HG02884 (cell line): ENCODE measurements around the gene HJURP.

Source experiments
- ATAC-seq: cut with Tn5 transposase; IDR thresholded peaks from one replicate; pipeline ENCODE4 v1.9.1; 2021; ENCODE audit warnings: mild to moderate bottlenecking, moderate library complexity; ENCODE audit not compliant: unreplicated experiment

Gene HJURP

DNA sequence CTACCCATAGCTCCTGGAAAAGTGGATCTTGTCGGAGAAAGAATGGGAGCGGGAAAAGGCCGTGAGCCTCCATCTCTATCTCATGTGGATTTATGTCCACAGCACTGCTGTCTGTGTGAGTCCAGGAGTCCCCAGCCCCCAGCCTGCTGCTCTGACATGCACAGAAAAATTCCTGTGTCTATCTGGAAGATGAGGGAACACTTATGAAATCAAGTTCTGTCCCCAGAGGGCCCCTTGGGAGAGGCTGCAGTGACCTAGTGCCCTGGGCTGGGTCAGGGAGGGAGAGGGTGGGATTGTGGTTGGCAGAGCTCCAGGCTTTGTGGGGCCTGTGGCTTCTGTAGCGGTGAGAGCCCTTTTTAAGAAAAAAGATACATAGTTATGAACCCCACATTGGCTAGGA, 37.6 kb downstream of the HJURP start:
- ATAC-seq = no peak

DNA sequence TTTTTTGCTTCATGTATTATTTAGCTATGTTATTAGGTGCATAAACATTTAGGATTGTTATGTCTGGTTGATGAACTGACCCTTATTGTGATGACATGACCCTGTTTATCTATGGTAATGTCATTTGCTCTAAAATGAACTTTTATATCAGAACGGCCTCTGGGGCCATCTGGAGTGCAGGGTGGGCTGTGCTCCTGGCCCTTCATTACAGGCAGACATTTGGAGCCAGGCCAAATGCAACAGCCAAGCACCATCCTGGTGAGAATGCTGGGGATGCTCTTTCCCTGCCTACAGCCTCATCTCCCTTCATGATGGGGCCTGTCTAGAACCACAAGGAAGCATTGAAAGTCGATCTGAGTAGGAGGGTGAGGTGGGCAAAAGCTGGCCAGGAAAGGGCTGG, 38.0 kb downstream of the HJURP start:
- no peak for ATAC-seq

DNA sequence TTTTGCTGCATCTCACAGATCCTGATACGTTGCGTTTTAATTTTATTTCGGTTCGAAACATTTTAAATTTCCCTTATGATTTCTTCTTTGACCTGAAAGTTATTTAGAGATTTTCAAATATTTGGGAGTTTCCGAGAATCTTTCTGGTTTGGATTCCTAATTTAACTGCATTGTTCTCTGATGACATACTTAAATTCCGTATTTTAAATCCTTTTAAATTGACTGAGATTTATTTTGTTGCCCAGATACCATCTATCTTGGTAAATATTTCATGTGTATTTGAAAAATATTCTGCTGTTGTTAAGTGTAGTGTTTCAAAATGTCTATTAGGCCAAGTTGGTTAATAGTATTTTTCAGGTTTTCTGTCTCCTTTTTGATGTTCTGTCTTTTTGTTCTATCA, 38.5 kb downstream of the HJURP start:
- ATAC-seq = no peak

DNA sequence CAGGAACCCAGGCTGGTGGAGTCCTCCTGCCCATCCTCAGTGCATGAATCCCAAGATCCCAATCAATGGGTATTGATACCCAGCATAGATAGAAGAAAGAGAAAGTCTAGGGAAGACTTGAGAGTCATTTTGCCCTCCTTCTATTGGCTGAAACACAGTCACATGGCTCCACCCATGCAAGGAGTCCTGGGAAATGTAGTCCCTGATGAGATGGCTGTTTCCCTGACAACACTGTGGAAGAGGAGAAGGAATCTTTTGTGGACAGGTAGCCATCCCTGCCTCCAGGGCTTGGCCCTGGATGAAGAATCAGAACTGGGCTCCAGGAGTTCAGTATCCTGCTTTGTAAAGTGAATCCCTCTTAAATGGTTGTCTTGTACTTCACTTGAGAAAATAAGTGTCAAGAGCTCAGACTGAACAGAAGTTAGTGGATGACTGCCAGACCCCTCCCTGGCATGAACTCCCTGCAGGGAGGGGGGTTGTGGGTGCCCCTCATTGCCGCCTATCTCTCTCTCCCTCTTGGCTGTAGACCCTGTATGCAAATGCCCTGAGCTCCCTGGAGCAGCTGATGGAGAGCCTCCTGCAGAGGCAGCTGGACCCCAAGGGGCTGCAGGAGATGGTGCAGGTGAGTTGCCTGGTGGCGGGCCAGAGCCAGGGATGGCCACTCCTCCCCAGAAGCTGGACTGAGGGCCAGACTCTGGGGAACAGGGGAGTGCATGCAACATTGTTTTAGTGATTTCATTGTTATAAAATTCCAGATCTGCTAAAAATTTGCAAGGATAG, 40.1 kb downstream of the HJURP start:
- ATAC-seq = no peak

DNA sequence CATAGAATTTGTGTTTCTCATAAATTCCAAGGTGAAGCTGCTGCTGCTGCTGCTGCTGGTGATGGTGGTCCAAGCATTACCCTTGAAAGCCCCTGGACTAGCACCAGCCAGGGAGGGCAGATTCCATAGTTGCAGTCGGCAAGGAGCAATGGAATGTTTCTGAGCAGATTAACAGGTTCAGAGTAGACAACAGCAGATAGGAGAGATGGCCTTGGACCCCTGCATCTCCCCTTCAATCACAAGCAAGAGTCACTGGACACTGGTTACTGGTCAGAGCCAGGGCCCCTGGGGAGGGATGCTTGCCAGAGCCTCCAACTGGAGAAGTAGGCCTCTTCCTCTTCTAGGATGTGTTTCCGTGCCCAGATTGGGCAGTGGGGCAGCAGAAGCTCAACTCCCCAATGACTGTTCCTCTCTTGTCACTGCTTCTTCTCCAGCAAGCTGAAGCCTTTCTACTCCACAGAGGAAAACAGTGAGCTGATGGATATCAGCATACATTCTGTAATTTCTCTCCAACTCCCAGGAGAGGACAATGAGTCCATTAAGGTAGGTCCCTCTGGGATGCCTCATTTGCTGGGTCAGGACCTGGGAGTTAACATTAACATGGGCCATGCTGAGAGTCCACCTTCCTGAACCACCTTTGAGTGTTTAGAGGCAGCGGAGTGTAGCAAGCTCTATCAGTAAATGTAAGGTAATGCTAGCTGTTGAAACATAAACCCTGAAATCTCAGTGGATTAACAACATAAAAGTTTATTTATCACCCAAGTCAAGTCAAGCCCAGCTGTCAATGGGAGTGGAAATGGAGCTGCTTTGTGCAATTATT, 40.9 kb downstream of the HJURP start:
- ATAC-seq = no peak

DNA sequence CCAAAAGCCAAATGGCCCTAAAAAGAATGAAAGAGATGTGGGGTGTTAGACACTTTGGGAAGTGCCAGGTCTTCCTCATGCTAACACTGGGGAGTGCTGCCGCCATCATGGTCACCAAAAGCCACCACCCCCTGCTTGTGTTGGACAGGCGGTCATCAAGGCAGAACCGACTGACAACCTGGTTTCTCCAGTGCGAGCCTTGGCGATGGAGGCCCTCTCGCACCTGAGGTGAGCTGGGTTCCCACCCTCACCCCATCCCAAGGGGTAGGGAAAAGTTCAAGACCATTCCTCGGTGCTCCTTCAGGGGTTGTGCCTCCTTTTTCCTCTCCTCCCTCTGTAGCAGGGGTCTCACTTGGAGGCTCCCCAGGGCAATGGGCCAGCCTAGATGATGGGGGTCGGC, 42.6 kb downstream of the HJURP start:
- ATAC-seq = no peak

DNA sequence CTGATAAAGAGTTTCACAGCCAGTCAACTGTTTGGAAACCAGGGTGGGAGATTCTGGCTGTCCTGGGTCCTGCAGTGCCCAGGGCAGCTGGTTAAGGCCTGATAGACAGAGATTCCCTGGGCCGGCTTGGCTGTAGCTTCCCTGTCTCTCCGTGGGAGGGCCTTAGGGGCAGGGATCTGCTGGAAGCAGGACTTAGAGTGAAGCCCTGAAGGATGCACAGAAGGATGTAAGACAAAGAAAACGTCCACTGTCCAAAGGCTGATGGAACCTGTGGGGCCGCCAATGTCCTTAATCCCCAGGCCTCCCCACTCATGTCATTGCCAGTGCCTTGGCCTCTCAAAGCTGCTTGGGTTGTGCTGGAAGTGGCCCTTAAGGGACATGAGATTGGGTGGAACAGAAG, 43.2 kb downstream of the HJURP start:
- no peak for ATAC-seq

DNA sequence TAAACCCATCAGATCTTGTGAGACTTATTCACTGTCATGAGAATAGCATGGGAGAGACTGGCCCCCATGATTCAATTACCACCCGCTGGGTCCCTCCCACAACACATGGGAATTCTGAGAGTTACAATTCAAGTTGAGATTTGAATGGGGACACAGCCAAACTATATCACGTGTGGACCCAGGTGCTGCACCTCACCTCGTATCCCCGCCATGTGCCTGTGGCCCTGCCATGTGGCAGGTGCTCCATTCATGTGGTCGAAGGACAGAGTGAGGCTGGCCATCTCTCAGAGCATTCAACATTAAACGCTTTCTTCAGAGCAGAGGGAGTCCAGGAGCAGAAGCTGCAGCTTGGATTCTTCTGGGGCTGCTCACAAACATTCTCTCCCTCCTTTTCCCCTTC, 44.0 kb downstream of the HJURP start:
- ATAC-seq = no peak

DNA sequence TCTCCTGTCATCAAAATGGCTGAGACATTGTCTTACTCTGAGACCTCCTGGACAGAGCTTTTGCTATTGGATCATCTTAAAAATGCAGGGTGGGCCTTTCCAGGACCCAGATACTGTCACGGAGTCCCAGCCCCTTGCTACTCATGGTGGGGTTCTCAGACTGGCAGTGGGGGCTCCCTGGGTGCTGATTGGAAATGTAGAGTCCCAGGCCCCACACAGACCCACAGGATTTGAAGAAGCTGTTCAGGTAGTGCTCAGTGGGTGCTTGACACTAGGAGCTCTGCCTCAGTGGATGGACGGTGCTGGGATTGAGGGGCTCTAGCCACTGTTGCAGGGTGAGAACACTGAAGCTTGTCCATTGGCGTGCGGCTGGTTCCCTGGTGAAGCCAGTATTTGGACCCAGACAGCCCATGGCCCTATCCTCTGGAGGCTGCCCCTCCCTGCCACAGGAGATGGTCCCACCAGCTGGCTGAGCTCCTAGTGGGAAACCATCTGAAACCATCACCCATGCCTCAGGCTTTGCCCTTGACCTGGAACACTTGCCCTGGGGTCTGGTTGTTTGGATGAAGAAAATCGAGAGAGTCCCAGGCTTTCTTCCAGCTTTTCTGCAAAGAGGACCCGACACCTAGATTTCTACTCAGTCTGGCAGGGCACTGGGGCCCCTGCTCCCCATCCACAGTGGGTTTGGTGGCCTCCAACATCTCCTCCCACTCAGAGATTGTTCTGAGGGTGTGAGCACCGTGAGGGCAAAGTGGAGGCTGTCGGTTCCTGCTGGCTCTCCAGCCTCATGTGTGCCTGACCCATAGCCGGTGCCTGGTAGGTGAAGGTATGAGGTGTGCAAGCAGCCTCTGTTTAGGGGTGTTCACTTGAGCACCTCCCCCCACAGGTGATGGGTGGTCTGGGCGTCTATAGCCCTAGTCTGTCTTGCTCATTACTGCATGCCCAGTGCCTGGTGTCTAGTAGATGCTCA, 46.1 kb downstream of the HJURP start:
- no peak for ATAC-seq

DNA sequence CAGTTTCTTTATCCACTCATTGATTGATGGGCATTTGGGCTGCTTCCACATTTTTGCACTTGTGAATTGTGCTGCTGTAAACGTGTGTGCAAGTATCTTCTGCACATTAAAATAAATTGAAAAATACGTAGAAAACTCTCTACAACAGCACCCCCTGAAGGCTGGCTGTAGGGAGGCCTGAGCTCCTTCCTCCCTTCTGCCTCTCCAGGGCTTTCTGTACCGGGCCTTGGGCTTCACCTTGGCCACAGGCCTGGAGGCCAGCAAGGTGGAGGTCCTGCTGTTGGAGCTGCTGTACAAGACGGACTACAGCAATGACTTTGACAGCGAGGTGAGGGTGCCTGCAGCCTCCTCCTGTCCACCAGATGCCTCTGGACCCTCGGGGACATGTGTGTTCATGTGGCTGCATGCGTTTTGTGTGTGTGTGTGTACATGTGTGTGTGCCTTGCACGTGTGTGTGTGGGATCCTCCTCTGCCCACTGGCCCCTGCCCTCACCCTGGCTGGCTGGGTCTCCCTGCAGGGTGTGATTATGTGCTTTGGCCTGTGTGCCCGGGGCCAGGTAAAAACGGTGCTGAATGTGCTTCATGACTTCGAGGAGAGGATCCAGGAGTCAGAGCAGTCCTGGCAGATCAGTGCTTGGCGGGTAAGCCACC, 47.0 kb downstream of the HJURP start:
- no peak for ATAC-seq

DNA sequence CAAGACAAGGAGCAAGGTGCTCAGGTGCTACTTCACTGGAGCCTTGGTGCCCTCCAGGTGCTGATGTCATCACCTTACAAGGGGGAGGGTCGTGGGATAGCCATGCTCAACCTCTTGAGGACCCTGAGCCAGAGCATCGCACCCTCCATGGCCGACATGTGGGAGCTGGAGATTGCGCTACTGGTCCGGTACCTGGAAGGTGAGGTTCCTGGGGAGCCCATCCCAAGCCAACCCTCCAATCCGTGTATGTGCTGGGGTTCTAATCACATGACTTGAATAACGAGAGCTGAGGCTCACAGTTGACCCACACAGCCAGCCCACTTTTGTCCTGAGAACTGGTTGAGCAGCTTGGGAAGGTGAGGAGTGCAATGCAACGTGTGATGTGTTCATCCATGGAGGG, 50.3 kb downstream of the HJURP start:
- no peak for ATAC-seq

DNA sequence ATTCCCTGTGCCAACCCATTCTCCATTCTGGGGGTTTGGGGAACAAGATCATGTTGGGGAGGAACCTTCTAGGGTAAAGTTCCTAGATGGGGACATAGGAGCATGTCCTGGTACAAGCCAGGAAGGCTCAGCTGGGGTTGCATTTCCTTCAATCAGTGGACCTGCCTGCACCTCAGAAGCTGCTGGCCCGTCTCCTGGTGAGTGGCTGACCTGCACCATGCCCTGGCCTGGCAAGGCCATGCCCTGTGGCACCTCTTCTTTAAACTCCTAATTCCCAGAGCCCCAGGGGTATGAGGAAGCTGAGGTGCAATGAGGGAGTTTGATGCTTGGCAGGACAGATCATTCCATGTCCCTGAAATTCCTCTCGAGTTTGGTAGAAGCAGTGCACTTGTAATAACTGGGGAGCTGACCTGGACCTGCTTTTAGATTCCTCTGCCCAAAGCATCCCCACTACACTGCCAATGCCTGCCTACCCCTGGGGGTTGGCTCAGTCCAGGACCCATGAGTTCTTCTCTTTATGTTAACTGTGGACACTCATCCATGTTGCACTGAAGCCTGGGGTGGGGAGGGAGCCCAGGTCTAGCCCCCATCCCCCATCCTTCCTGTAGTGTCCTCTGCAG, 50.9 kb downstream of the HJURP start:
- no peak for ATAC-seq

DNA sequence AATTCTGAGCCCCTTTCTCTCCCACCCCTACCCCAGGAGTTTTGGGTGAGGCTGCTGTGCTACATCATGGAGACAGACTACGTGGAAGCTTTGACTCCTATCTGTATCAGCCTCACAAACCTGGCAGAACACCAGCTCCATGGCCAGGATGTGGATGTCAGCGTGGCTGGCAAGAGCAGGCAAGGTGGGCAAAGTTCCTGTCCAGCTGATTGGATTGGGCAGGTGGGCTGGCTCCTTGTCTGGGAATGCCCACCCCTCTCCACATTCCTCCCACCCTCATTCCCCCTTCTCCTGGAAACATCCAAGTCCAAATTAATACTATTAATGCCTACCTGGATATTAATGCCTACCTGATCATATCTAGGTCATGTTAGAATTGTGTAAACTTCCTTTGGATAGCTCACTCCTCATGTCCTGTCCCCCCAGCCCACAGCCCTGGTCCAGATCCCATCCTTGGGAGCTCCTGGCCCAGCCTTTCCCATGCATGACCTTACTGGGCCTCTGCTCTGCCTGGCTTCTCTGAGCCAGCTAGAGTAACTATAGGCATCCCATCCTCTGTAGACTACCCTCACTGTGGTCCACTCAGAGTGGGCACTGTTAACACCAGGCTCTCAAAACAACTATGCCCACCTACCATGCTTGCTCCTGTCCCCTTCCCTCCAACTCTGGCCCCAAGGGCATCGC, 52.1 kb downstream of the HJURP start:
- ATAC-seq = no peak

DNA sequence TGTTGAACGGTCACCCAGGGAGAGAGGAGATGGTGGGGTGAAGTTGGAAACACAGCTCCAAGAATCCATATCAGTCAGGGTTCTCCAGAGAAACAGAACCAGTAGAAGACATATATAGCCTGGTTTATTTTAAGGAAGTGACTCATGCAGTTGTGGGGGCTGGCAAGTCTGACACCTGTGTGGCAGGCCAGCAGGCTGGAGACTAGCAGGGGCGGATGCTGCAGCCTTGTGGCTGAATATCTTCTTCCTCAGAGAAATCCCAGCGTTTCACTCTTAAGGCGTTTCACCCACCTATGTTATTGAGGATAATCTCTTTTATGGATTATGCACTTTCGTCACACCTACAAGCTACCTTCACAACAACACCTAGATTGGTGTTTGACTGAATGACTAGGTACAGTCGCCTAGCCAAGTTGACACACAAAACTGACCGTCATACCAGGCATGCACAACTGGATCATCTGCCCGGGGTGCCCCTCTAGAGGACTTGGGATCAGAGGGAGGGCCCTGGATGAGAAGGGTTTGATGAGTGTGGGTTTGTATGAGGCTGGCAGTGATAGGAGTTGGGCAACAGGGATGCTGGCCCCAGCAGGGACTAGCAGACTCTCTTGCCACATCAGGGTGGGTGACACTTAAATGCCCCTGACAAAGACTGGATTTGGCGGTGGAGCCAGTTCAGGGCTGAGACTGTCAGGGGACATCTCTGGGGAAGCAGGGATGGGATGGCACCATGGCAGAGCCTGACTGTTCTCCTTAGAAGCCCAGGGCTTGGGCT, 52.8 kb downstream of the HJURP start:
- ATAC-seq = no peak

DNA sequence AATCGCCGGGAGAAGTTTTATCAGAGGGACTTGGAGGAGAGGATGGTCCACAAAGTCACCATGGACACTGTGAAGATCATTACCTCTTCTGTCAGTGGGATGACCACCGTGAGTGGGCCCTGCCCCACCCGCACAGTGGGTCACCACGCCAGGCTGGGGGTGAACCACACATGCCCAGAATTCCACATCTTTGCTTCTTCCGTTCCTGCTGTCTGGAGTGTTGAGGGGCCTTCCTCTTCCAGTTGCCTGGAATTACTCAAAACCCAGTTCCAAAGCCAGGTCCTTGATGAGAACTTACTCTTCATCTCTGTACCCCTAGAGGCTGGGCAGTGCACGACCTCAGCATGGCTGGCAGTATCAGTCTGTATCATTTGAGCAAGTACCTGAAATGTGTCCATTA, 54.1 kb downstream of the HJURP start:
- ATAC-seq = no peak

DNA sequence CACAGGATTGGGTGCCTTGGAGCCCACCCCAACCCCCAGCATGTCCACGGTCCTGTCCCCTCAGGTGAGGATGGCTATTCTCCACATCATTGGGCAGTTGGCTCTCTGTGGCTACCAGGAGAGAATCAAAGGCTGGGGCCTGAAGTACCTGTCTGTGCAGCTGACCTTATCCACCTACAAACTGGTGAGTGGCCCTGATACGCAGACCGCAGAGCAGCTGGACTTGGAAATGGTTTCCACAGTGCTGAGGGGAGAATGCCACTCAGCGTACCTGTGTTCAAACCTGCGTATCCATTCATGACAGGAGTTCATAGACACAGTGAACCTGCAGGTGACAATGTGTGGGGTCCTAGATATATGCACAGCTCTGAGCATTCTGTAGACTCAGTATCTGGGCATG, 54.6 kb downstream of the HJURP start:
- ATAC-seq = no peak

DNA sequence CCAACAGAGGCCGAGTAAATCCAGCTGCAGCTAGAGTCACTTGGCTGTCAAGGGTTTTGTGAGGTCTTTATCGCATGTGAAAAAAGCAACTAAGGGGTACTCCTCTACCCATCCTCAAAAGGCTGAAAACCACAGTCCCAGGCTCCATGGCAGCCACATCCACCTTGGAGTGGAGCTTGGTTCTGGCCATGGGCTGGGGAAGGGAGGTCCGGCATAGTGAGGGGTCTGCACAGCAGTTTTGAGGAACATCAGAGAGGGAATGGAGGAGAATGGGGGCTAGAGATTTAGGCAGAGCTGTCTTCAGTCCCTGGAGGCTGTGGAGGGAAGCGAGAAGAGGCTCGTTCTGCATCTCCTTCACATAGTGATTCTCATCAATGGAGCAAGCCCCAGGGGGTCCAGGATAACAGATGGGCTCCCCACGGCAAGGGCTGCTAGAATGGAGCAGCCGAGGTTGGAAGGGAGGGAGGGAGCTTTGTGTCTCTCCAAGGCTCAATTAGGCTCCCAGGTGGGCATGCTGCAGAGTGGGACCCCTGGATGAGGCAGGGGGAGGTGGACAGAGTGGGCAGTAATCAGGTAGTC, 55.2 kb downstream of the HJURP start:
- ATAC-seq = no peak

DNA sequence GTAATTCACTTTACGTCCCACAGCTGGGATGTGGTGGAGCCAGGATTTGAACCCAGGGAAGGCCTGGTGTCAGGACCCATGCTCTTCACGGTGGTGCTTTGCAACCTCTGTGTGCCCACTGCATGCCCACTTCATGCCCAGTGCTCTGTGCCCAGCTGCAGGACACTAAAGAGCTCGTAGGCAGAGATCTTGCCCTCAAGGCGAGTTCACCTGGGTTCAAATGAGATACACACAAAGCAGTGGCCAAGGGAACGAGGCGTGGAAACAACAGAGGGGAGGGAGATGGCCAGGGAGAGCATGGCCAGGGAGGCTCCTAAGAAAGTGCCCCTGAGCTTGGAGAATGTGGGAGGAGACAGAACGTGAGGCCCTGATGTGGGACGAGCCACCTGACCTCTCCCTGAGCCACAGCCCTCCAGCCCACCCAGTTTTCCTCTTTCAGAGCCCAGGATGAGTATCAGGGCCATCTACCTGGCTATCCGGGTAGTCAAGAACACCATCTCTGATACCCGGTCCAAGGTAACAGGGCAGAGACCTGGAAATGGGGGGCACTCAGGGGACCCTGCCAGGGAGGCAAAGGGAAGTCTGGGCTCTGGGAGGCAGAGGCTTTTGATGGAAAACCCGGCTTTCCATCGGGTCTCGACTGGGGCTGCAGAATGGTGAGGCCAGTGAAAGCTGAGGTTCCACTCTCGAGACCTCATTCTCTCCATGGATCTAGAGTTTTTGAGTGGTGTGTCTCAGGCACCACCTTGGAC, 55.8 kb downstream of the HJURP start:
- no peak for ATAC-seq
